WTC11 (cell line): ENCODE measurements around the gene FAM174B.

ENCODE experiments used
- CTCF ChIP-seq: fragments of 200-600 bp; IDR thresholded peaks from 2 replicates; pipeline ENCODE4 v1.8.0; 2022; ENCODE audit warnings: antibody characterized with exemption
- HMGXB4 ChIP-seq: sonication (generic); formaldehyde crosslinking; IDR thresholded peaks from 2 replicates; pipeline ENCODE4 v1.8.1; 2023; ENCODE audit warnings: mild to moderate bottlenecking, moderate library complexity, missing genetic modification reagents

GRCh38 chr15:92625251-92625980 lies 30.2 kb downstream of the FAM174B start:
- no peak for TF ChIP-seq CTCF
- no peak for TF ChIP-seq HMGXB4
